Lung (tissue), 12 donors: Measurements from ENCODE around the gene DROSHA. TPM values are rescaled to one million over a fixed set of nuclear protein-coding genes. Genes with fewer than 3 reads are reported as not detected.

Source experiments
- ATAC-seq: fragments of 200-7000 bp; cut with Tn5 transposase; one replicate; pipeline ENCODE4 v1.9.1; 2020; ENCODE audit warnings: moderate number of reproducible peaks; ENCODE audit not compliant: insufficient read depth, low FRiP score
- DNase-seq, 3 donors: peaks; one replicate each; pipeline ENCODE4 v3.0.0-alpha.2; 2013 to 2017
- H3K27ac ChIP-seq, 2 donors: one replicate each; pipeline ENCODE4 v1.5.1; 2013; ENCODE audit warnings: mild to moderate bottlenecking in 2 of 2, moderate library complexity in 2 of 2, control low read depth in 1 of 2, inconsistent platforms in 1 of 2, low read depth in 1 of 2, low read length in 1 of 2
- H3K27me3 ChIP-seq, 3 donors: one replicate each; pipeline ENCODE4 v1.5.1; 2013; ENCODE audit warnings: low read length in 2 of 3; ENCODE audit not compliant: control insufficient read depth in 3 of 3, insufficient read depth in 3 of 3
- H3K36me3 ChIP-seq, 4 donors: one replicate each; pipeline ENCODE4 v1.5.1; 2013; ENCODE audit warnings: low read length in 4 of 4, mild to moderate bottlenecking in 1 of 4, moderate library complexity in 1 of 4; ENCODE audit not compliant: control insufficient read depth in 4 of 4, insufficient read depth in 4 of 4
- H3K4me1 ChIP-seq, 5 donors: one replicate each; pipeline ENCODE4 v1.5.1; 2013; ENCODE audit warnings: low read length in 5 of 5, mild to moderate bottlenecking in 2 of 5, moderate library complexity in 1 of 5; ENCODE audit not compliant: control insufficient read depth in 5 of 5, insufficient read depth in 5 of 5
- H3K4me3 ChIP-seq: one replicate; pipeline ENCODE4 v1.5.1; 2013; ENCODE audit warnings: mild to moderate bottlenecking, control low read depth, moderate library complexity
- H3K9ac ChIP-seq, 2 donors: one replicate each; pipeline ENCODE4 v1.5.1; 2013; ENCODE audit warnings: low read length in 2 of 2, control low read depth in 1 of 2; ENCODE audit not compliant: insufficient read depth in 1 of 2
- H3K9me3 ChIP-seq, 4 donors: one replicate each; pipeline ENCODE4 v1.5.1; 2013; ENCODE audit warnings: low read length in 3 of 4, mild to moderate bottlenecking in 1 of 4, moderate library complexity in 1 of 4; ENCODE audit not compliant: control insufficient read depth in 4 of 4, insufficient read depth in 3 of 4
- WGBS, 2 donors: extraction: QIAGEN DNeasy Blood & Tissue Kit; methylation state at CpG; one replicate each; pipeline ENCODE4 v1.1.7; 2013; 5-methylcytosine and 5-hydroxymethylcytosine counted together
- polyA plus RNA-seq, 2 donors: library from polyadenylated mRNA; stranded (reverse); fragments of 200-250 nt; gene quantifications; one replicate each; pipeline ENCODE4 v1.2.1, GENCODE V29; 2013
- total RNA-seq, 2 donors: library from RNA; depleted of rRNA in 1 of 2; stranded (reverse); fragments of >200 nt in 1 of 2; gene quantifications; one replicate each; pipeline ENCODE4 v1.2.1, GENCODE V29; 2014 to 2021
- TF ChIP-seq, protein P1 (sequence below): IDR thresholded peaks from 2 replicates; pipeline ENCODE4 v1.5.1; 2012; ENCODE audit warnings: mild to moderate bottlenecking; ENCODE audit errors: control extremely low read depth, extremely low read depth
- donor health status: control.
- donor health status: control.
- donor health status: Bipolar disorder and iron deficiency.
- donor health status: healthy.
- donor health status: DM: yes; HTN: yes; CAD: no.

Gene DROSHA
- total and polyA plus RNA-seq, 4 donors = 16.2 to 92.0 (median 49.9) TPM

DNA sequence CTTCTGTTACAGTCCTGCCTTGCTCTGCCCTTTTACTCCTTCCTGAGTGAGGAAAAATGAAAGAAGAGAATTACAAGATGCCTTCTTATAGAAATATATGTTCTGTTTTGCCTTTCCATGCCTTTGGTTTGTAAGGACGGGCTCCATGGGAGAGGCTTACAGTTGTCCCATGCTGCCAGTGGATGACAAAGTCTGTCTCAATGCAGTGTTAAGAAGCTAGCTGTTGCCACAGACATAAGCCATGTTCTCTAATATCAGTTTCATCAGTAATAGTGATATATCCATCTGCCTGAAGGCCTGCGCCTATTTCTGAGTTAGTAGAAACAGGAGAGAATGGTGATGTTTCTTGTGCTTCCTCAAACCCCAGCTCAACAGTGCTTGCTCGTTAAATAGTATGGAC lies 28.0 kb upstream of the DROSHA start:
- H3K27me3 ChIP-seq = no peaks in the 10 kb centered on the region
- H3K36me3 ChIP-seq = peaks cover 0 to 6% (median 3%) of the 10 kb centered on the region in 4 donors
- no peaks in the 10 kb centered on the region for H3K9me3 ChIP-seq
- no peak for DNase-seq
- no peak overlapping the region for H3K9ac ChIP-seq
- TF ChIP-seq, protein P1, sequence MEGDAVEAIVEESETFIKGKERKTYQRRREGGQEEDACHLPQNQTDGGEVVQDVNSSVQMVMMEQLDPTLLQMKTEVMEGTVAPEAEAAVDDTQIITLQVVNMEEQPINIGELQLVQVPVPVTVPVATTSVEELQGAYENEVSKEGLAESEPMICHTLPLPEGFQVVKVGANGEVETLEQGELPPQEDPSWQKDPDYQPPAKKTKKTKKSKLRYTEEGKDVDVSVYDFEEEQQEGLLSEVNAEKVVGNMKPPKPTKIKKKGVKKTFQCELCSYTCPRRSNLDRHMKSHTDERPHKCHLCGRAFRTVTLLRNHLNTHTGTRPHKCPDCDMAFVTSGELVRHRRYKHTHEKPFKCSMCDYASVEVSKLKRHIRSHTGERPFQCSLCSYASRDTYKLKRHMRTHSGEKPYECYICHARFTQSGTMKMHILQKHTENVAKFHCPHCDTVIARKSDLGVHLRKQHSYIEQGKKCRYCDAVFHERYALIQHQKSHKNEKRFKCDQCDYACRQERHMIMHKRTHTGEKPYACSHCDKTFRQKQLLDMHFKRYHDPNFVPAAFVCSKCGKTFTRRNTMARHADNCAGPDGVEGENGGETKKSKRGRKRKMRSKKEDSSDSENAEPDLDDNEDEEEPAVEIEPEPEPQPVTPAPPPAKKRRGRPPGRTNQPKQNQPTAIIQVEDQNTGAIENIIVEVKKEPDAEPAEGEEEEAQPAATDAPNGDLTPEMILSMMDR = no peak
- no peak for ATAC-seq
- H3K4me3 ChIP-seq = no peak overlapping the region
- 92 to 99% methylated on average over 3 of the region's 3 CpGs for WGBS, 2 donors
- H3K4me1 ChIP-seq = peaks cover 0 to 8% (median 0%) of the 10 kb centered on the region in 5 donors
- no peak overlapping the region for H3K27ac ChIP-seq

DNA sequence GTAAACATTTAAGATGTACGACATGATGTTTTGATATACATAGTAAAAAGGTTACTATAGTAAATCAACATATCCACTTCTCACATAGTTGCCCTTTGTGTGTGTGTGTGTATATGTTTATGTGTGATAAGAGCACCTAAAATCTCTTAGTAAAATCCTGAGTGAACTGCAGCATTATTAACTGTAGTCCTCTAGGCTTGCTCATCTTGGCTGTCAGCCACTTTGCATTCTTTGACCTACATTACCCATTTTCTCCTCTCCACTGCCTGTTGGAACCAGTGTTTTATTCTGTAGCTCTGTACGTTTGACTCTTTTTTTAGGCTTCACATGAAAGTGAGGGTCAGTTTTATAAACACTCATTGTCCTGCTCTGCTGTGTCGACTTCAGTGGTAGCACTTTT lies 24.6 kb upstream of the DROSHA start:
- TF ChIP-seq, protein P1 = no peak
- H3K36me3 ChIP-seq = peaks cover 3 to 27% (median 21%) of the 10 kb centered on the region in 4 donors
- H3K9me3 ChIP-seq = no peaks in the 10 kb centered on the region
- no peak overlapping the region for H3K27ac ChIP-seq
- WGBS, 2 donors = 79 to 89% methylated on average over 3 of the region's 3 CpGs
- H3K4me3 ChIP-seq = no peak overlapping the region
- no peak overlapping the region for H3K9ac ChIP-seq
- no peaks in the 10 kb centered on the region for H3K27me3 ChIP-seq
- no peak for DNase-seq
- ATAC-seq = no peak
- H3K4me1 ChIP-seq = no peaks in the 10 kb centered on the region

DNA sequence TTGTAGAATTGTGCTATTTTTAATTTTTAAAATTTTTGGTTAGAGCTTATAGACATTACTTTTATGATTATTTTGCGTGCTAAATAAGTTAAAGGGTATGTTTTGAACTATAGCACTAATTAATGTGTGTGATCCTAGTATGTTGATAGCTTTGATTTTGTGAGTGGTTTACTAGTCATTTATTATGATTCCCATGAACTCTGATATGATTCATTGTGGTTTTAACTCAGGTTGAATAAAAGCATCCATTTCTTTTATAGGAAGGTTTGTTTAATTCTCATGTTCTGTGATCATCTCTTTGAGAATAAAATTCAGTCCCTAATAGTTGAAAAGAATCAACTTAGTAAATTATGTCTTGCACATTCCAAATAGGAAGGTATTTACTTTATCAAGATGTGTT lies 22.7 kb upstream of the DROSHA start:
- H3K4me1 ChIP-seq = no peaks in the 10 kb centered on the region
- TF ChIP-seq, protein P1 = no peak
- no peak for DNase-seq
- no peaks in the 10 kb centered on the region for H3K9me3 ChIP-seq
- H3K27ac ChIP-seq = no peak overlapping the region
- 98 to 100% methylated on average over 1 of the region's 1 CpG for WGBS, 2 donors
- no peak overlapping the region for H3K4me3 ChIP-seq
- no peaks in the 10 kb centered on the region for H3K27me3 ChIP-seq
- H3K9ac ChIP-seq = no peak overlapping the region
- peaks cover 7 to 30% (median 24%) of the 10 kb centered on the region in 4 donors for H3K36me3 ChIP-seq
- ATAC-seq = no peak

DNA sequence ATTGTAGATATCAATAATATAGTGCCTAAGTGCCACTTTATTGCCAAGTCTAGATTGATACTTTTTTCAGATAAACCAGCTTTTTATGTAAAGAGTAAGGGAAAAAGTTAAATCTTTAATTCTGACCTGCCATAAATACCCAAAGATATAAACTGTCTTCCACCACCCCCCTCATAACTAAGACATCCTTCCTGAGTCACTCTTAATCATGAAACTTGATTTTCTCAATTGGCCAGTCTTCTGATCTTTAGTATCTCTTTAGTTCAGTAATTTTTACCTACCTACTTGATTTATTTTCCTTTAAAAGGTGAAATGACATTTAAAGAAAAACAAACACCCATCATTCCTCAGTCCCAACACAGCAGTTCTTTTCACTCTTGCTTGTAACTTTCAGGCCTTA lies 22.0 kb upstream of the DROSHA start:
- H3K36me3 ChIP-seq = peaks cover 8 to 30% (median 24%) of the 10 kb centered on the region in 4 donors

More for the DNA sequence above, 22.0 kb upstream of the DROSHA start:
- no peak overlapping the region for H3K27ac ChIP-seq
- no peak overlapping the region for H3K9ac ChIP-seq
- TF ChIP-seq, protein P1 = no peak
- no peaks in the 10 kb centered on the region for H3K9me3 ChIP-seq
- no peaks in the 10 kb centered on the region for H3K4me1 ChIP-seq
- H3K27me3 ChIP-seq = no peaks in the 10 kb centered on the region
- H3K4me3 ChIP-seq = no peak overlapping the region
- DNase-seq (no peak), ATAC-seq (no peak)
